Peyer's patch (tissue), 4 donors: ENCODE data around the gene C3AR1. TPM values are rescaled to one million over a fixed set of nuclear protein-coding genes. Genes with fewer than 3 reads are reported as not detected.

Experiments
- DNase-seq, 3 donors: peaks; one replicate each; pipeline ENCODE4 v3.0.0-alpha.2; 2017 to 2019
- H3K27ac ChIP-seq, 4 donors: fragments of 200-600 bp; sonication (generic); one replicate each; pipeline ENCODE4 v1.5.1; 2016 to 2019
- H3K27me3 ChIP-seq, 2 donors: fragments of 200-600 bp; sonication (generic); one replicate each; pipeline ENCODE4 v1.5.1; 2019
- H3K36me3 ChIP-seq, 3 donors: fragments of 200-600 bp; sonication (generic); one replicate each; pipeline ENCODE4 v1.5.1; 2016 to 2019
- H3K4me1 ChIP-seq, 4 donors: fragments of 200-600 bp; sonication (generic); one replicate each; pipeline ENCODE4 v1.5.1; 2016 to 2019
- H3K4me3 ChIP-seq, 4 donors: fragments of 200-600 bp; sonication (generic); 1 replicate in 3 of 4; 2 replicates in 1 of 4; pipeline ENCODE4 v1.5.1; 2016 to 2019; ENCODE audit warnings: mild to moderate bottlenecking in 1 of 4
- H3K9me3 ChIP-seq, 4 donors: fragments of 200-600 bp; sonication (generic); one replicate each; pipeline ENCODE4 v1.5.1; 2016 to 2019; ENCODE audit warnings: mild to moderate bottlenecking in 1 of 4
- CTCF ChIP-seq, 6 experiments: fragments of 450-650 bp in 4 of 6; fragments of 200-600 bp in 2 of 6; sonication (generic) in 1 of 6; IDR thresholded peaks; one replicate each; pipeline ENCODE4 v1.5.1; 2017 to 2019; ENCODE audit warnings: antibody characterized with exemption in 6 of 6, mild to moderate bottlenecking in 3 of 6, moderate library complexity in 1 of 6
- POLR2A ChIP-seq, 2 donors: fragments of 450-650 bp; IDR thresholded peaks; one replicate each; pipeline ENCODE4 v1.5.1; 2017; ENCODE audit warnings: antibody characterized with exemption in 2 of 2, mild to moderate bottlenecking in 2 of 2, moderate library complexity in 2 of 2
- total RNA-seq, 4 donors: library from RNA; depleted of rRNA; stranded (reverse); fragments of >200 nt; gene quantifications; one replicate each; pipeline ENCODE4 v1.1.0, GENCODE V29; 2016

Gene C3AR1
- total RNA-seq, 4 donors from 2014 or later: 0.70 to 2.9 (median 1.5) TPM

GRCh38 chr12:8081251-8081920 is 15.2 kb upstream of the C3AR1 start:
- Histone ChIP-seq H3K27ac (peak overlapping the region; percentile 88 to 92 (median 90)), H3K4me3 (peak overlapping the region; percentile 66 to 88 (median 75)), H3K27me3 (no peaks in the 10 kb centered on the region), H3K36me3 (peaks cover 0 to 2% (median 0%) of the 10 kb centered on the region in 3 donors), H3K9me3 (no peaks in the 10 kb centered on the region), H3K4me1 (peaks cover 0 to 21% (median 0%) of the 10 kb centered on the region in 4 donors)
- DNase-seq: peak in 1 of 3 donors; percentile 54
- TF ChIP-seq CTCF (IDR thresholded peaks at IDR 0.05) (peak in 1 of 6 experiments; percentile 2), POLR2A (IDR thresholded peaks at IDR 0.05) (no peak)

GRCh38 chr12:8080120-8080519 is 14.0 kb upstream of the C3AR1 start:
- H3K4me1 ChIP-seq: peaks cover 0 to 21% (median 0%) of the 10 kb centered on the region in 4 donors

GRCh38 chr12:8078916-8079315 is 12.8 kb upstream of the C3AR1 start:
- TF ChIP-seq CTCF (IDR thresholded peaks at IDR 0.05): no peak
- H3K27ac ChIP-seq: no peak overlapping the region
- H3K4me1 ChIP-seq: peaks cover 0 to 12% (median 0%) of the 10 kb centered on the region in 4 donors
- H3K36me3 ChIP-seq: no peaks in the 10 kb centered on the region
- no peaks in the 10 kb centered on the region for H3K9me3 ChIP-seq
- DNase-seq: no peak
- H3K27me3 ChIP-seq: no peaks in the 10 kb centered on the region
- no peak overlapping the region for H3K4me3 ChIP-seq

More at GRCh38 chr12:8080120-8080519, 14.0 kb upstream of the C3AR1 start:
- peak overlapping the region in 2 of 4 donors; percentile 9 to 89 for H3K27ac ChIP-seq
- H3K4me3 ChIP-seq: no peak overlapping the region
- no peak for TF ChIP-seq POLR2A (IDR thresholded peaks at IDR 0.05)
- TF ChIP-seq CTCF (IDR thresholded peaks at IDR 0.05): no peak
- no peaks in the 10 kb centered on the region for H3K9me3 ChIP-seq
- no peak for DNase-seq
- H3K36me3 ChIP-seq: no peaks in the 10 kb centered on the region
- no peaks in the 10 kb centered on the region for H3K27me3 ChIP-seq

DNA sequence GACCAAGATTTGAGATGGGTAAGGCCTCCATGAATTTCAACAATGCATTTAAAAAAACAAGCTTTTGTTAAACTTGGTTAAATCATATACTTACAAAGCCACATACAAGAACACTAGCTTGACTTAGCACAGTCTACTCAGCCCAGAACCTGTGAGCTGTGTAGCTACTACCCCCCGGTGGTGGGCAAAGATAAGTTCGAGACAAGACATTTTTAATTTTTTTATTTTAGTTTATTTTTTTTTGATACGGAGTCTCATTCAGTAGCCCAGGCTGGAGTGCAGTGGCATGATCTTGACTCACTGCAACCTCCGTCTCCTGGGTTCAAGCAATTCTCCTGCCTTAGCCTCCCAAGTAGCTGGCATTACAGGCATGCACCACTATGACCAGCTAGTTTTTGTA is 12.2 kb upstream of the C3AR1 start:
- no peaks in the 10 kb centered on the region for H3K9me3 ChIP-seq
- no peak overlapping the region for H3K27ac ChIP-seq
- peaks cover 0 to 7% (median 0%) of the 10 kb centered on the region in 4 donors for H3K4me1 ChIP-seq
- DNase-seq: peak in 2 of 3 donors; percentile 38 to 64
- no peak for TF ChIP-seq POLR2A (IDR thresholded peaks at IDR 0.05)
- TF ChIP-seq CTCF (IDR thresholded peaks at IDR 0.05): peak in 4 of 6 experiments; percentile 11 to 45 (median 36)
- no peaks in the 10 kb centered on the region for H3K27me3 ChIP-seq
- no peaks in the 10 kb centered on the region for H3K36me3 ChIP-seq
- no peak overlapping the region for H3K4me3 ChIP-seq

DNA sequence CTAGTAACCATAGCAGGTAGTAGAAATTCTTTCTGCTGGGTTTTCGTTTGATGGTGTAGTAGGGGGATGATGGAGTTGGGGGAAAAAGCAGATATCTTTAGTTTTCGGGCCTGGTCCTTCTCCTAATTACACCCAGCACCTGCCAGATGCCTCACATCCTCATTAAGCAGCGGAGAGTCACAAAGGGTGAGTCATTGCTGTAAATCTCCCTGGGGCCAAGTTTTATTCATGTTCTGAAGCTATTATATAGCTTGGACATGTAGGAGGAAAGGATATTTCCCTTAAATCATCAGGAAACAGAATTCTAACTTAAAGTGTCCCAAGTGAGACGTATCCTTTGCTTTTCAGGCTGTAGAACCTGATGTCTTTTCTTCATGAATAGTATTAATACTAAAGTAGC is 11.0 kb upstream of the C3AR1 start:
- H3K27ac ChIP-seq: no peak overlapping the region
- no peaks in the 10 kb centered on the region for H3K27me3 ChIP-seq
- TF ChIP-seq CTCF (IDR thresholded peaks at IDR 0.05): no peak
- TF ChIP-seq POLR2A (IDR thresholded peaks at IDR 0.05): no peak
- no peaks in the 10 kb centered on the region for H3K36me3 ChIP-seq
- H3K4me1 ChIP-seq: no peaks in the 10 kb centered on the region
- no peak overlapping the region for H3K4me3 ChIP-seq
- no peaks in the 10 kb centered on the region for H3K9me3 ChIP-seq
- DNase-seq: no peak
